ENCODE results near the gene C10orf67. TPM values are rescaled to one million over a fixed set of nuclear protein-coding genes. Genes with fewer than 3 reads are reported as not detected.

C10orf67 gene
- total and polyA plus RNA-seq, 4 donors, result 0.56 to 1.5 (median 0.87) TPM

DNA sequence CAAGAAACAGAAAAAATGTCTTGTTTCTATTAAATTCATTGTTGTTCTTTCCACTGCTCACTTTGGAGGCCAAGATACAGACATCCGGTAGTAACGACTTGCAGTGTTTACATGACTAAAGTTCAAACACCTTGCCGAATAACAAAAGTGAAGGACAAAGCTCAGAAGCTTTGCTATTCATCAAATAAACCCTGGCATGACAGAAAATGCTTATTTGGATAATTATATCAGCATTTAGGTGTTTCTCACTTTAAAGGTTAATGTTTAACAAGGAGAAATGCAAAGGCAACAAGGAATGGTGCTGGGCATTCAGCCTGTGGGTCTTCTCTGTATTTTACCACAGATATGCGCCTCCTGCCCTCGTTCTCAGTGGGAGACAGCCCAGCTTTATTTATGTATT lies 157.9 kb downstream of the C10orf67 start:
- peaks cover 32% of the 10 kb centered on the region for H3K27me3 ChIP-seq (ENCODE audit: control insufficient read depth, insufficient read depth, low read length)
- 47% methylated on average over 2 of the region's 5 CpGs for WGBS (ENCODE audit: insufficient coverage)

DNA sequence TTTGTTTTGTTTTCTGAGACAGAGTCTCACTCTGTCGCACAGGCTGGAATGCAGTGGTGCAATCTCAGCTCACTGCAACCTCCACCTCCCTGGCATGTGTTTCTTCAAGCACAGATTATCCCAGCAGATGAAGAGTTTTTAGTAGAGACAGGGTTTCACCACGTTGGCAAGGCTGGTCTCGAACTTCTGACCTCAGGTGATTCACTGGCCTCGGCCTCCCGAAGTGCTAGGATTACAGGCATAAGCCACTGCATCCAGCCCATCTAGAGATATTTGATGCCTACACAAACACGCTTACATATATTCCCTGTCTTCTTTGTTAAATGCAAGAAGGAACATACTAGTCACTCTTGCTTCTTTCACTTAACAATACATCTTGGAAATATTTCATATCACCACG lies 158.4 kb downstream of the C10orf67 start:
- Histone ChIP-seq H3K36me3 (ENCODE audit: control insufficient read depth, insufficient read depth, low read length) (no peaks in the 10 kb centered on the region), H3K27ac (ENCODE audit: low read depth, low read length) (no peak overlapping the region), H3K27me3 (ENCODE audit: control insufficient read depth, insufficient read depth, low read length) (peaks cover 26% of the 10 kb centered on the region), H3K4me1 (ENCODE audit: control insufficient read depth, insufficient read depth, low read length) (peaks cover under 1% of the 10 kb centered on the region), H3K9me3 (ENCODE audit: control insufficient read depth, insufficient read depth, low read length) (peaks cover 1% of the 10 kb centered on the region), H3K4me3 (ENCODE audit: low read depth, low read length) (no peak overlapping the region)
- WGBS (ENCODE audit: insufficient coverage), result 69% methylated on average over 6 of the region's 7 CpGs
- DNase-seq (ENCODE audit: low read depth in 4 of 6, low spot score in 6 of 6), result no peak

More for the DNA sequence above, 157.9 kb downstream of the C10orf67 start:
- Histone ChIP-seq H3K27ac (ENCODE audit: low read depth, low read length) (no peak overlapping the region), H3K4me3 (ENCODE audit: low read depth, low read length) (no peak overlapping the region), H3K9me3 (ENCODE audit: control insufficient read depth, insufficient read depth, low read length) (peaks cover 1% of the 10 kb centered on the region), H3K4me1 (ENCODE audit: control insufficient read depth, insufficient read depth, low read length) (peaks cover 6% of the 10 kb centered on the region), H3K36me3 (ENCODE audit: control insufficient read depth, insufficient read depth, low read length) (no peaks in the 10 kb centered on the region)
- no peak for DNase-seq (ENCODE audit: low read depth in 4 of 6, low spot score in 6 of 6)

- no peaks in the 10 kb centered on the region for H3K36me3 ChIP-seq (ENCODE audit: control insufficient read depth, insufficient read depth, low read length)
- no peak for DNase-seq (ENCODE audit: low read depth in 4 of 6, low spot score in 6 of 6)
- no peak overlapping the region for H3K27ac ChIP-seq (ENCODE audit: low read depth, low read length)
- no peaks in the 10 kb centered on the region for H3K9me3 ChIP-seq (ENCODE audit: control insufficient read depth, insufficient read depth, low read length)
- peaks cover 26% of the 10 kb centered on the region for H3K4me1 ChIP-seq (ENCODE audit: control insufficient read depth, insufficient read depth, low read length)
- H3K4me3 ChIP-seq (ENCODE audit: low read depth, low read length), result no peak overlapping the region
- WGBS (ENCODE audit: insufficient coverage), result 39% methylated on average over 12 of the region's 14 CpGs
- peaks cover 68% of the 10 kb centered on the region for H3K27me3 ChIP-seq (ENCODE audit: control insufficient read depth, insufficient read depth, low read length)
These were observed 169.6 kb downstream of the C10orf67 start for GRCh38 chr10:23174977-23175512.

DNA sequence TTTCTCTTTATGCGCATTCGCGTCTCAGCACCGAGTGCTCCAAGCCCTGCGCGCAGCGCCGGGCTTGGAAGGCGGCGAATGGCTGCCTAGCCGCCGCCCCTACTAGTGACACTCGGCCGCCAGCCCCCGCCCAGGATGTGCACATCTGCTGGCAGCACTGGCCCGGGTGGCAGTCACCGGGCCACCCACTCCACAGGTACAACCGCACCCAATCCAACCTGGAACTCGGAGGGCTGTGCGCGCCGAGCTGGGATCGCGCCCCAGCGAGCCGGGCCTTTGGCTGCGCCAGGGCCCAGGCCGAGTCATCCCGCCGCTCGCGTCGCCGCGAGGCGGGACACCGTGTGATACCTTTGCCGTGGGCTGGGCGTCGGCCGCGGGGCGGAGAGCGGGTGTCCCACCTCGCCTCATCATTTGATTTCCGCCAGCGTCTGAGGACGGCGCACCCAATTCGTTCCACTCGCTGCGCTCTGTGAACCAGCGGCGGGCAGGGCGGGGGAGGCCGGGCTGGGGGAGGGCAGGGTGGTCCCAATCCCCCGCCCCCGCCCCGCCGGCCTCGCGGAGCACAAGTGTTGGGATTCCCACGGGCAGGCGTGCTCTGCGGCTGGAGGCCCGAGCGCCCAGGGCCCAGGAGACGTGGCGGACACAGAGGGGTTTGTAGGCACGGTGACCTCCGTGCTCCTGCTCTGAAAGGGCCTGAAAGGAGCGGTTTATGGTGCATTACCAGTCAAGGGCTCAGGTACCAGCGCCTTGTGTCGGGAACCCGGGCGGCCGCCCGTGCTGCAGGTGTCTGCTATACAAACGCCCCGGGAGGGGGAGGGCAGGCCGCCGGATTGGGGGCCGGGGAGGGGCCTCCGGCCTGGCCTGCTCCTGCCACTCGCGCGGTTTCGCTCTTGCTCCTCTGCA lies 170.3 kb downstream of the C10orf67 start:
- Histone ChIP-seq H3K27ac (ENCODE audit: low read depth, low read length) (no peak overlapping the region), H3K9me3 (ENCODE audit: control insufficient read depth, insufficient read depth, low read length) (no peaks in the 10 kb centered on the region), H3K27me3 (ENCODE audit: control insufficient read depth, insufficient read depth, low read length) (peaks cover 73% of the 10 kb centered on the region), H3K36me3 (ENCODE audit: control insufficient read depth, insufficient read depth, low read length) (no peaks in the 10 kb centered on the region), H3K4me3 (ENCODE audit: low read depth, low read length) (peak overlapping the region; percentile 0), H3K4me1 (ENCODE audit: control insufficient read depth, insufficient read depth, low read length) (peaks cover 26% of the 10 kb centered on the region)
- under 1% methylated on average over 87 of the region's 88 CpGs for WGBS (ENCODE audit: insufficient coverage)
- DNase-seq (ENCODE audit: low read depth in 4 of 6, low spot score in 6 of 6), result peak in 2 of 6 donors; percentile 44 to 68

DNA sequence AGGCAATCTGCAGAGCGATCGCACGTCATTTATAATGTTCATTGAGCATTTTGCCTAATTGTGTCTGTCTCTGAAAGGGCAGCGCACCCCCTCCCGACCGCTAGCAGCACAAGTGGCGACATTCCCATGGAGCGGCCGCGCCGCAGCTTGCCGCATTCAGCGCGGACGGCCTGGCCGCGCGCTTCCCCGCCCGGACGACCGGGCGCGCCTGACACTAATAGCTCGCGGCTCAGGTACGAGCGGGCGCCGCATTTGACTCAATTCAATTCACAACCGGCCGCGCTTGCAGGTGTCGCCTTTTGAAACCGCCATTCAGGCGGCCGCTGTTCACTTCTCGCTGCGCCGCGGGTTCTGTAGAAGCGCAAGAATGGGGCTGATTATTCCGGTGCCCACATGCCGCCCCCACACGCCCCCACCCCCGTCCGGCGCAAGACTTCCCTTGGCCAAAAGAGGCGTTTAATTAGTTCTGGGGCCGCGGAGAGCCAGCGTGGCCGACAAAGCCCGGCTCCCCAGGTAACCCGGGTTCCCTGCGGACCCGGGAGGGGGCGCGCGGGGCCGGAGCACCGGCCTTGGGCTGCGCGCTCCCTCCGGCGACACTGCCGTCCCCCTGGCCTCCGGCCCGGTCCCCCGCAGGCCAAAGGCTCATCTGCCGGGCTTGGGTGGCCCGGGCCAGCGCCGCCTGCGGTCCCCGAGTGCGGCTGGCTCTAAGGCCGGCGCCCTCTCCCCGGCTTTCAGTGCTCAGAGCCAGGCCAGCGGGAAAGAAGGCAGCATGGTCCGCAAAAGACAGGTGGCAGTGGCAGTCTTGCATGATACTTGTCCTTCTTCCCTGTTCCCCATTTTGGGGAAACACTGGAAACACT lies 171.2 kb downstream of the C10orf67 start:
- Histone ChIP-seq H3K4me1 (ENCODE audit: control insufficient read depth, insufficient read depth, low read length) (peaks cover 26% of the 10 kb centered on the region), H3K27ac (ENCODE audit: low read depth, low read length) (no peak overlapping the region), H3K4me3 (ENCODE audit: low read depth, low read length) (peak overlapping the region; percentile 0), H3K36me3 (ENCODE audit: control insufficient read depth, insufficient read depth, low read length) (no peaks in the 10 kb centered on the region), H3K27me3 (ENCODE audit: control insufficient read depth, insufficient read depth, low read length) (peaks cover 70% of the 10 kb centered on the region), H3K9me3 (ENCODE audit: control insufficient read depth, insufficient read depth, low read length) (no peaks in the 10 kb centered on the region)
- DNase-seq (ENCODE audit: low read depth in 4 of 6, low spot score in 6 of 6), result peak in 2 of 6 donors; percentile 68 to 85
- WGBS (ENCODE audit: insufficient coverage), result under 1% methylated on average over 82 of the region's 82 CpGs

- Histone ChIP-seq H3K27ac (ENCODE audit: low read depth, low read length) (no peak overlapping the region), H3K36me3 (ENCODE audit: control insufficient read depth, insufficient read depth, low read length) (no peaks in the 10 kb centered on the region), H3K4me1 (ENCODE audit: control insufficient read depth, insufficient read depth, low read length) (peaks cover 26% of the 10 kb centered on the region), H3K27me3 (ENCODE audit: control insufficient read depth, insufficient read depth, low read length) (peaks cover 68% of the 10 kb centered on the region), H3K9me3 (ENCODE audit: control insufficient read depth, insufficient read depth, low read length) (no peaks in the 10 kb centered on the region), H3K4me3 (ENCODE audit: low read depth, low read length) (no peak overlapping the region)
- WGBS (ENCODE audit: insufficient coverage), result 0% methylated on average over 31 of the region's 41 CpGs
- DNase-seq (ENCODE audit: low read depth in 4 of 6, low spot score in 6 of 6), result peak in 1 of 6 donors; percentile 63
These were observed 172.0 kb downstream of the C10orf67 start for GRCh38 chr10:23172429-23173213.

DNA sequence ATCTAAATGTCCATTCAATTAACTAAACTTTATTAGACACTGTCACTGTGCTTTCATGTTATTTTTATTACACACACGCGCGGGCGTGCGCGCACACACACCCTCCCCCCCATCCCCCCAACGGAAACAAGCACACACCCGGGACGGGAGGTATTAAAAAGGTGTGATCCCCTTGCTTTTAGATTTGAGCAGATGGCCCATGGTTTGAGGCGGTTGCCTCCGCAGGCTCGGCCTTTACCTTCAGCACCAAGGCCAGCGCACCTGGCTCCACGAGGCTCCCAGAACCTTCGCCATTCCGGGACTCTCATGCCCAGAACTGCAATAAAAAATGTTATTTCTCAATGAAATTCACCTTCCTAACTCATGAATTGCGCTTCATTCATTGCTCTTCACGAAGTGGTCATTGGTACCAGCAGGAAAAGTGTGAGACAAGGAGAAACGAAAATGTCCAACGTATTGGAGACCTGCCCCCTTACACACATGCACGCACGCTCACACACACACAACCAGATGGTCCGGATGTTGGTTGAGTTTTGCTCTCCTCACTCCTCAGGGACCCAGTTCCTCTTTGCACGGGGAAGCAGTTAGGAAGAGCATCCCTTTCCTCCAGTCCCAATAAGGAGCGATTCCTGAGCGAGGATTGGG lies 173.2 kb downstream of the C10orf67 start:
- Histone ChIP-seq H3K4me1 (ENCODE audit: control insufficient read depth, insufficient read depth, low read length) (peaks cover 26% of the 10 kb centered on the region), H3K9me3 (ENCODE audit: control insufficient read depth, insufficient read depth, low read length) (no peaks in the 10 kb centered on the region), H3K27ac (ENCODE audit: low read depth, low read length) (no peak overlapping the region), H3K4me3 (ENCODE audit: low read depth, low read length) (no peak overlapping the region), H3K36me3 (ENCODE audit: control insufficient read depth, insufficient read depth, low read length) (no peaks in the 10 kb centered on the region), H3K27me3 (ENCODE audit: control insufficient read depth, insufficient read depth, low read length) (peaks cover 65% of the 10 kb centered on the region)
- 20% methylated on average over 12 of the region's 26 CpGs for WGBS (ENCODE audit: insufficient coverage)
- DNase-seq (ENCODE audit: low read depth in 4 of 6, low spot score in 6 of 6), result peak in 1 of 6 donors; percentile 40

DNA sequence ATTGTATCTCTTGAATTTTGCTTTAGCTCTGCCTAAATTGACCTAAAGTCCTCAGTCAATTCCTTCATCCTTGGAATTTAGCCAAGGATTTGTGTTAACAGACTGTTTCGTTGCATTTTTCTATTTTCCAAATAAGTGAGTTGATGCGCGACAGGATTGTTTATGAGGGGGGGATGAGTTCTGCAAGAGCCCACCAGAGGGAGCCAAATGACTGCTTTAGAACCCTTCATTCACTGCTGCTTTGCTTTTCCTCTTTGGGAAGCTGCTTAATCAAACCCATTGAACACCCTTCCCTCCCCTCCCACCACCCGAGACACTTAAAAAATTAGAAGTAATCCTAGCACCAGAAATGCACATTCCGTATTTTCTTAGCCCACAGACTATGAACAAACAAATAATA lies 186.2 kb downstream of the C10orf67 start:
- Histone ChIP-seq H3K9me3 (ENCODE audit: control insufficient read depth, insufficient read depth, low read length) (no peaks in the 10 kb centered on the region), H3K36me3 (ENCODE audit: control insufficient read depth, insufficient read depth, low read length) (no peaks in the 10 kb centered on the region), H3K4me3 (ENCODE audit: low read depth, low read length) (peak overlapping the region; percentile 21), H3K27ac (ENCODE audit: low read depth, low read length) (no peak overlapping the region), H3K4me1 (ENCODE audit: control insufficient read depth, insufficient read depth, low read length) (peaks cover 5% of the 10 kb centered on the region), H3K27me3 (ENCODE audit: control insufficient read depth, insufficient read depth, low read length) (peaks cover 2% of the 10 kb centered on the region)
- no CpG with 5 or more reads among the region's 5 CpGs for WGBS (ENCODE audit: insufficient coverage)
- DNase-seq (ENCODE audit: low read depth in 4 of 6, low spot score in 6 of 6), result peak in 5 of 6 donors; percentile 70 to 95 (median 76)
